Activated CD8-positive, alpha-beta memory T cell treated with anti-CD3 and anti-CD28 coated beads, Interleukin-2, amount 10 ng/mL, durations not matched to agents 7 days and 5 days (primary cell): ENCODE measurements around the gene PDSS1. TPM values are rescaled to one million over a fixed set of nuclear protein-coding genes. Genes with fewer than 3 reads are reported as not detected.
A peak's percentile ranks its signal among the peaks of the same experiment; 100 is the strongest.
"Not testable (repeated sequence)": the region's sequence is repeated elsewhere in the genome, so short reads cannot be mapped to it uniquely, and the experiment has no call there.

ENCODE experiments used
- ATAC-seq: fragments of 150-1000 bp; cut with Tn5 transposase; one replicate; pipeline ENCODE4 v1.10.0; 2021; ENCODE audit warnings: moderate library complexity
- CTCF ChIA-PET: fragments of 350-600 bp; sonication (Branson Sonifier 250); formaldehyde crosslinking; loops from one replicate; lab custom pipeline; 2021; ENCODE audit warnings: antibody characterized with exemption; lab: Charles Lee
- DNase-seq: peaks from one replicate; pipeline ENCODE4 v3.0.0-alpha.2; 2020
- H3K27ac Mint-ChIP-seq: one replicate; pipeline ENCODE4 v1.8.0; 2021; ENCODE audit warnings: mild to moderate bottlenecking, mixed read lengths
- H3K27me3 Mint-ChIP-seq: one replicate; pipeline ENCODE4 v1.8.0; 2021; ENCODE audit warnings: mixed read lengths
- H3K36me3 Mint-ChIP-seq: one replicate; pipeline ENCODE4 v1.8.0; 2021; ENCODE audit warnings: mild to moderate bottlenecking, mixed read lengths
- H3K4me1 Mint-ChIP-seq: one replicate; pipeline ENCODE4 v1.8.0; 2021; ENCODE audit warnings: mixed read lengths
- H3K4me3 Mint-ChIP-seq: one replicate; pipeline ENCODE4 v1.8.0; 2021; ENCODE audit warnings: mild to moderate bottlenecking, moderate library complexity, mixed read lengths
- H3K9me3 Mint-ChIP-seq: one replicate; pipeline ENCODE4 v1.8.0; 2022; ENCODE audit warnings: low read depth, mixed read lengths
- total RNA-seq, 2 experiments: library from RNA; stranded (reverse); gene quantifications; one replicate each; pipeline ENCODE4 v1.2.3, GENCODE V29; 2021

PDSS1 gene
- total RNA-seq, 2 experiments from 2014 or later: 19.3 to 24.1 TPM

- DNase-seq: no peak
- Mint-ChIP-seq H3K4me1 (peaks cover 8% of the 10 kb centered on the region), H3K4me3 (no peak overlapping the region), H3K27me3 (no peaks in the 10 kb centered on the region), H3K9me3 (no peaks in the 10 kb centered on the region), H3K36me3 (peaks cover 20% of the 10 kb centered on the region), H3K27ac (no peak overlapping the region)
- CTCF ChIA-PET: interaction anchor here (1.0 kb wide), 1 partner anchor 12 kb away, joined by 3 read pairs; no protein-coding TSS in a partner anchor
- ATAC-seq: no peak
Measured at GRCh38 chr10:26770069-26770468, 72.6 kb downstream of the PDSS1 start.

- no peak overlapping the region for H3K27ac Mint-ChIP-seq
- H3K27me3 Mint-ChIP-seq: no peaks in the 10 kb centered on the region
- peaks cover 7% of the 10 kb centered on the region for H3K36me3 Mint-ChIP-seq
- no peaks in the 10 kb centered on the region for H3K9me3 Mint-ChIP-seq
- ATAC-seq: no peak
- CTCF ChIA-PET: interaction anchor here (0.7 kb wide), 1 partner anchor 8 kb away, joined by 3 read pairs; no protein-coding TSS in a partner anchor
- DNase-seq: no peak
- peaks cover 18% of the 10 kb centered on the region for H3K4me1 Mint-ChIP-seq
- no peak overlapping the region for H3K4me3 Mint-ChIP-seq
Measured at GRCh38 chr10:26773633-26774032, 76.1 kb downstream of the PDSS1 start.

GRCh38 chr10:26776258-26776657 lies 78.8 kb downstream of the PDSS1 start:
- H3K4me1 Mint-ChIP-seq: peaks cover 43% of the 10 kb centered on the region
- peaks cover 4% of the 10 kb centered on the region for H3K36me3 Mint-ChIP-seq
- H3K27ac Mint-ChIP-seq: no peak overlapping the region
- CTCF ChIA-PET: no interaction called here
- H3K27me3 Mint-ChIP-seq: no peaks in the 10 kb centered on the region
- DNase-seq: no peak
- no peaks in the 10 kb centered on the region for H3K9me3 Mint-ChIP-seq
- H3K4me3 Mint-ChIP-seq: no peak overlapping the region
- no peak for ATAC-seq

- no peaks in the 10 kb centered on the region for H3K9me3 Mint-ChIP-seq
- DNase-seq: no peak
- no peaks in the 10 kb centered on the region for H3K27me3 Mint-ChIP-seq
- no peak for ATAC-seq
- peaks cover 57% of the 10 kb centered on the region for H3K4me1 Mint-ChIP-seq
- H3K27ac Mint-ChIP-seq: no peak overlapping the region
- peaks cover 9% of the 10 kb centered on the region for H3K36me3 Mint-ChIP-seq
- CTCF ChIA-PET: no interaction called here
- no peak overlapping the region for H3K4me3 Mint-ChIP-seq
Measured at GRCh38 chr10:26777686-26778085, 80.2 kb downstream of the PDSS1 start.

GRCh38 chr10:26779176-26779860 lies 81.8 kb downstream of the PDSS1 start:
- no peak for DNase-seq
- CTCF ChIA-PET: interaction anchor here (1.2 kb wide), 2 partner anchors 10 to 13 kb away, joined by 3 read pairs; no protein-coding TSS in a partner anchor
- peaks cover 16% of the 10 kb centered on the region for H3K36me3 Mint-ChIP-seq
- no peaks in the 10 kb centered on the region for H3K9me3 Mint-ChIP-seq
- no peak for ATAC-seq
- H3K27ac Mint-ChIP-seq: no peak overlapping the region
- no peaks in the 10 kb centered on the region for H3K27me3 Mint-ChIP-seq
- no peak overlapping the region for H3K4me3 Mint-ChIP-seq
- H3K4me1 Mint-ChIP-seq: peaks cover 58% of the 10 kb centered on the region

GRCh38 chr10:26780106-26780792 lies 82.7 kb downstream of the PDSS1 start:
- Mint-ChIP-seq H3K4me1 (peaks cover 57% of the 10 kb centered on the region), H3K9me3 (no peaks in the 10 kb centered on the region), H3K4me3 (no peak overlapping the region), H3K27ac (no peak overlapping the region), H3K27me3 (no peaks in the 10 kb centered on the region), H3K36me3 (peaks cover 15% of the 10 kb centered on the region)
- DNase-seq (no peak), ATAC-seq (no peak)
- CTCF ChIA-PET: interaction anchor here (0.8 to 1.2 kb wide), 4 partner anchors 9 to 96 kb away, joined by 3 read pairs; no protein-coding TSS in a partner anchor

GRCh38 chr10:26780793-26781601 lies 83.5 kb downstream of the PDSS1 start:
- ATAC-seq: peak; percentile 42

GRCh38 chr10:26781797-26782196 lies 84.3 kb downstream of the PDSS1 start:
- DNase-seq (no peak), ATAC-seq (no peak)
- CTCF ChIA-PET: interaction anchor here (0.9 to 1.4 kb wide), 5 partner anchors 8 to 55 kb away, joined by 3 read pairs; no protein-coding TSS in a partner anchor
- Mint-ChIP-seq H3K36me3 (peaks cover 27% of the 10 kb centered on the region), H3K4me3 (no peak overlapping the region), H3K27ac (no peak overlapping the region), H3K4me1 (peaks cover 57% of the 10 kb centered on the region), H3K9me3 (no peaks in the 10 kb centered on the region), H3K27me3 (no peaks in the 10 kb centered on the region)

More at GRCh38 chr10:26780793-26781601, 83.5 kb downstream of the PDSS1 start:
- Mint-ChIP-seq H3K4me1 (peaks cover 57% of the 10 kb centered on the region), H3K27ac (peak overlapping the region; percentile 45), H3K27me3 (no peaks in the 10 kb centered on the region), H3K4me3 (no peak overlapping the region), H3K9me3 (no peaks in the 10 kb centered on the region), H3K36me3 (peaks cover 21% of the 10 kb centered on the region)
- no peak for DNase-seq
- CTCF ChIA-PET: interaction anchor here (0.9 to 1.4 kb wide), 6 partner anchors 8 to 55 kb away, joined by 3 read pairs; no protein-coding TSS in a partner anchor

- Mint-ChIP-seq H3K9me3 (no peaks in the 10 kb centered on the region), H3K27me3 (no peaks in the 10 kb centered on the region), H3K4me1 (peaks cover 26% of the 10 kb centered on the region), H3K27ac (no peak overlapping the region), H3K36me3 (peaks cover 53% of the 10 kb centered on the region), H3K4me3 (no peak overlapping the region)
- ATAC-seq (no peak), DNase-seq (no peak)
- CTCF ChIA-PET: no interaction called here
Measured at GRCh38 chr10:26787362-26787761, 89.9 kb downstream of the PDSS1 start.

- not testable (repeated sequence) for H3K9me3 Mint-ChIP-seq, DNase-seq, ATAC-seq, H3K27ac Mint-ChIP-seq, H3K27me3 Mint-ChIP-seq, H3K4me3 Mint-ChIP-seq
- H3K4me1 Mint-ChIP-seq: peaks cover 17% of the 10 kb centered on the region
- CTCF ChIA-PET: interaction anchor here (1.5 kb wide), 1 partner anchor 10 kb away, joined by 3 read pairs; no protein-coding TSS in a partner anchor
- peaks cover 45% of the 10 kb centered on the region for H3K36me3 Mint-ChIP-seq
Measured at GRCh38 chr10:26789779-26790178, 92.3 kb downstream of the PDSS1 start.

GRCh38 chr10:26790221-26790995 lies 92.9 kb downstream of the PDSS1 start:
- Mint-ChIP-seq H3K4me3 (no peak overlapping the region), H3K4me1 (peaks cover 18% of the 10 kb centered on the region), H3K27ac (no peak overlapping the region), H3K36me3 (peaks cover 48% of the 10 kb centered on the region), H3K9me3 (peaks cover 2% of the 10 kb centered on the region), H3K27me3 (no peaks in the 10 kb centered on the region)
- CTCF ChIA-PET: interaction anchor here (1.0 to 1.5 kb wide), 2 partner anchors 10 kb away, joined by 3 read pairs; no protein-coding TSS in a partner anchor
- ATAC-seq: no peak
- DNase-seq: no peak

GRCh38 chr10:26792758-26793495 lies 95.4 kb downstream of the PDSS1 start:
- H3K4me3 Mint-ChIP-seq: no peak overlapping the region
- no peaks in the 10 kb centered on the region for H3K27me3 Mint-ChIP-seq
- no peak for ATAC-seq
- no peak overlapping the region for H3K27ac Mint-ChIP-seq
- peaks cover 43% of the 10 kb centered on the region for H3K36me3 Mint-ChIP-seq
- CTCF ChIA-PET: interaction anchor here (0.9 to 2.0 kb wide), 2 partner anchors 12 to 68 kb away, joined by 3 to 5 read pairs; partner anchors contain the start of gene ABI1
- no peak for DNase-seq
- H3K4me1 Mint-ChIP-seq: peaks cover 17% of the 10 kb centered on the region
- peaks cover 8% of the 10 kb centered on the region for H3K9me3 Mint-ChIP-seq
